Body of pancreas (tissue), 4 donors: ENCODE measurements around the gene GCNT1.

ENCODE experiments used
- CTCF ChIP-seq, 7 experiments: fragments of 450-650 bp in 4 of 7; fragments of 200-600 bp in 3 of 7; sonication (generic) in 3 of 7; IDR thresholded peaks; one replicate each; pipeline ENCODE4 v1.5.1; 2016 to 2019; ENCODE audit warnings: antibody characterized with exemption in 7 of 7
- POLR2A ChIP-seq, 3 donors: fragments of 450-650 bp; IDR thresholded peaks; one replicate each; pipeline ENCODE4 v1.6.1; 2016; ENCODE audit warnings: antibody characterized with exemption in 3 of 3, mild to moderate bottlenecking in 2 of 3

- TF ChIP-seq CTCF (IDR thresholded peaks at IDR 0.05) = no peak
- TF ChIP-seq POLR2A (IDR thresholded peaks at IDR 0.05) = no peak
These were observed 27.2 kb downstream of the GCNT1 start for GRCh38 chr9:76486151-76486550.
